NOMO-1 treated with DMSO at 0.1 percent for 48 hours (cell line): ENCODE data around the gene TAF11L7.
"Not testable (repeated sequence)": the region's sequence is repeated elsewhere in the genome, so short reads cannot be mapped to it uniquely, and the experiment has no call there.

Experiments
- DNase-seq: peaks from one replicate; lab custom pipeline; 2025; ENCODE audit not compliant: unreplicated experiment; lab: John Stamatoyannopoulos, UW

The TAF11L7 gene

GRCh38 chr5:17585658-17586057, at the start of gene TAF11L7:
TAF11L7 (minus strand) TSS chr5:17585758.
- not testable (repeated sequence) for DNase-seq

DNA sequence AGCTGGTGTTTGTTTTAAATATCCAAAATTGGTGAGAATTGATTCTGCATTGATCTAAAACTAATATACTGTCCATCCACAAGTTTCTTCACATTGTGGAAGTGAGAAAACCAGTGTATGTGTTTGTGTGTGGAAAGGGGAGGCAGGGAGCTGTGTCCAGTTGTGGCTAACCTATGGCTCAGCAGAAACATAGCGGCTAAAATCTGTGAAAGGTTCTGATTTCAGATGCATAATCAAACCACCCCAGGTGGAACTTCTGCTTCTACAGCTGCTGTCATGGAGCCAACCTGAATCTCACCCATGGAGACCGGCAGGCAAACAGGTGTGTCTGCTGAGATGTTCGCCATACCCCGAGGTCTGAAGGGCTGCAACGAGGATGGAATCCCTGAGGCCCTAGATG, 48.6 kb upstream of the TAF11L7 start, which contains the start of gene TAF11L14:
Gene TAF11L14 (plus strand): TSS at position 301 of the 400 bp plus-strand sequence.
- DNase-seq, result no peak

DNA sequence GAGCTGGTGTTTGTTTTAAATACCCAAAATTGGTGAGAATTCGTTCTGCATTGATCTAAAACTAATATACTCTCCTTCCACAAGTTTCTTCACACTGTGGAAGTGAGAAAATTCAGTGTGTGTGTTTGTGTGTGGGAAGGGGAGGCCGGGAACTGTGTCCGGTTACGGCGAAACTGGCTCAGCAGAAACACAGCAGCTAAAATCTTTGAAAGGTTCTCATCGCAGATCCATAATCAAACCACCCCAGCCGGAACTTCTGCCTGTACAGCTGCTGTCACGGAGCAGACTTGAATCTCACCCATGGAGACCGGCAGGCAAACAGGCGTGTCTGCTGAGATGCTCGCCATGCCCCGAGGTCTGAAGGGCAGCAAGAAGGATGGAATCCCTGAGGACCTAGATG, 46.2 kb upstream of the TAF11L7 start, which contains the start of gene TAF11L13:
Gene TAF11L13 (plus strand): TSS at position 301 of the 400 bp plus-strand sequence.
- not testable (repeated sequence) for DNase-seq

- no peak for DNase-seq
Measured at GRCh38 chr5:17625686-17626085, 40.1 kb upstream of the TAF11L7 start.

GRCh38 chr5:17620627-17621026, 35.1 kb upstream of the TAF11L7 start:
- DNase-seq, result no peak

DNA sequence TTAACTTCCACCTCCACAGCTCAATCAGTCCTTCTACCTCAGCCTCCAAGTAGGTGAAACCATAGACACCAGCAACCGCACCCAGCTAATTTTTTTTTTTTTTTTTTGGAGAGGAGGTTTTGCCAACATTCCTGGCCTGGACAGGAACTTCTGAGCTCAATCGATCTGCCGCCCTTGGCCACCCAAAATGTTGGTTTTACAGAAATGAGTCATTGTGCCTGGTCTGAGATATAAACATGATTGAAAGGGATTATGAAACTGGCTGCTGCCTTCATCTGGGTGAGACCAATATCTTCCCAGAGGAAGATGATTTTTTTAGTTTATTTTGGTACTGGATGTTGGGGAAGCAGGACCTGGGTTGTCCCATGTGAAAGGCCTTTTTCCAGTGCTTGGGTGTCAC, 33.8 kb upstream of the TAF11L7 start:
- no peak for DNase-seq

GRCh38 chr5:17614872-17615605, 29.5 kb upstream of the TAF11L7 start:
- no peak for DNase-seq

DNA sequence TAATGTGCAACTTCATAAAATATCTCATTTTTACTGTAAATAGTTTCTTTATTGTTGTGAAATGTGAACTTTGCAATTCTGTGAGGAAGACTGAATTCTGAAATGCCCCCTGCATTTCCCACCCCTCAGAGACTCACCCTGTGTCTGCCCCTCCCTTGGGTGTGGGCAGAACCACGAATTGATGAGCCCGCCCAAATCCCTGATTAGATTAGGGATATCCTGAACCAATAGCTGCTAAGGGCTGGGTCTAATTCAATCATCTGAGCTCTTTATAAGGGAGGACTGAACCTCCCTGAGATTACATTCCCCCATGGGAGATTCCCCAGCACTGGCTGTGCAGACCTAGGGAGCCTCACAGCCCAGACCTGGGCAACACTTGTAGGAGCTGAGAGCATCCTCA, 24.5 kb upstream of the TAF11L7 start, which contains the start of gene TAF11L12:
Gene TAF11L12 (plus strand): TSS at position 301 of the 400 bp plus-strand sequence.
- DNase-seq, result not testable (repeated sequence)

GRCh38 chr5:17607461-17607860, 21.9 kb upstream of the TAF11L7 start:
- DNase-seq, result not testable (repeated sequence)

DNA sequence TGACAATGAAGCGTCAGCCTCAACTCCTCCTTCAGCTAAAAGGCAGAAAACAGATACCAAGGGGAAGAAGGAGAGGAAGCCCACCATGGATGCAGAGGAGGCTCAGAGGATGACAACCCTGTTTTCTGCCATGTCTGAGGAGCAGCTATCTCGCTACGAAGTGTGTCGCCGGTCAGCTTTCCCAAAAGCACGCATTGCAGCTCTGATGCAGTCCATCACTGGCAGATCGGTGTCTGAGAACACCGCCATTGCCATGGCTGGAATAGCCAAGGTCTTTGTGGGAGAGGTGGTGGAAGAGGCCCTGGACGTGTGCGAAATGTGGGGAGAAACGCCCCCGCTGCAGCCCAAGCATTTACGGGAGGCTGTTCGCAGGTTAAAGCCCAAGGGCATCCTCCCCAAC, 19.4 kb upstream of the TAF11L7 start:
- DNase-seq, result no peak

DNA sequence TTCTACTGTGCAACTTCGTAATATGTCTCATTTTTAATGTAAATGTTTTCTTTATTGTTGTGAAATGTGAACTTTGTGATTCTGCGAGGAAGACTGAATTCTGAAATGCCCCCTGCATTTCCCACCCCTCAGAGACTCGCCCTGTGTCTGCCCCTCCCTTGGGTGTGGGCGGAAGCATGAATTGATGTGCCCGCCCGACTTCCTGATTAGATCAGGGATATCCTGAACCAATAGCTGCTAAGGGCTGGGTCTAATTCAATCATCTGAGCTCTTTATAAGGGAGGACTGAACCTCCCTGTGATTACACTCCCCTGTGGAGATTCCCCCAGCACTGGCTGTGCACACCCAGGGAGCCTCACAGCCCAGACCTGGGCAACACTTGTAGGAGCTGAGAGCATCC, 18.3 kb upstream of the TAF11L7 start, which contains the start of gene TAF11L11:
Gene TAF11L11 (plus strand): TSS at position 304 of the 400 bp plus-strand sequence.
- DNase-seq, result not testable (repeated sequence)

DNA sequence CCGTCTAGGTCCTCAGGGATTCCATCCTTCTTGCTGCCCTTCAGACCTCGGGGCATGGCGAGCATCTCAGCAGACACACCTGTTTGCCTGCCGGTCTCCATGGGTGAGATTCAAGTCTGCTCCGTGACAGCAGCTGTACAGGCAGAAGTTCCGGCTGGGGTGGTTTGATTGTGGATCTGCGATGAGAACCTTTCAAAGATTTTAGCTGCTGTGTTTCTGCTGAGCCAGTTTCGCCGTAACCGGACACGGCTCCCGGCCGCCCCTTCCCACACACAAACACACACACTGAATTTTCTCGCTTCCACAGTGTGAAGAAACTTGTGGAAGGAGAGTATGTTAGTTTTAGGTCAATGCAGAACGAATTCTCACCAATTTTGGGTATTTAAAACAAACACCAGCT, 12.2 kb upstream of the TAF11L7 start, which contains the start of gene TAF11L10:
Gene TAF11L10 (minus strand): TSS at position 101 of the 400 bp plus-strand sequence.
- not testable (repeated sequence) for DNase-seq

GRCh38 chr5:17594255-17594654, 8.7 kb upstream of the TAF11L7 start, which contains the start of gene TAF11L9:
TAF11L9 (minus strand) TSS chr5:17594394.
- not testable (repeated sequence) for DNase-seq

DNA sequence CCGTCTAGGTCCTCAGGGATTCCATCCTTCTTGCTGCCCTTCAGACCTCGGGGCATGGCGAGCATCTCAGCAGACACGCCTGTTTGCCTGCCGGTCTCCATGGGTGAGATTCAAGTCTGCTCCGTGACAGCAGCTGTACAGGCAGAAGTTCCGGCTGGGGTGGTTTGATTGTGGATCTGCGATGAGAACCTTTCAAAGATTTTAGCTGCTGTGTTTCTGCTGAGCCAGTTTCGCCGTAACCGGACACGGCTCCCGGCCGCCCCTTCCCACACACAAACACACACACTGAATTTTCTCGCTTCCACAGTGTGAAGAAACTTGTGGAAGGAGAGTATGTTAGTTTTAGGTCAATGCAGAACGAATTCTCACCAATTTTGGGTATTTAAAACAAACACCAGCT, 5.3 kb upstream of the TAF11L7 start, which contains the start of gene TAF11L8:
Gene TAF11L8 (minus strand): TSS at position 101 of the 400 bp plus-strand sequence.
- not testable (repeated sequence) for DNase-seq
